IPS-15b (cell line): ENCODE data around the gene PARD3.
"Not testable (repeated sequence)": the region's sequence is repeated elsewhere in the genome, so short reads cannot be mapped to it uniquely, and the experiment has no call there.

Source experiments
- H3K27me3 ChIP-seq: one replicate; pipeline ENCODE4 v1.6.1; 2013; ENCODE audit warnings: low read length; ENCODE audit not compliant: control insufficient read depth, insufficient read depth
- H3K36me3 ChIP-seq: one replicate; pipeline ENCODE4 v1.6.1; 2013; ENCODE audit warnings: low read length; ENCODE audit not compliant: control insufficient read depth, insufficient read depth
- H3K4me1 ChIP-seq: one replicate; pipeline ENCODE4 v1.6.1; 2013; ENCODE audit warnings: mild to moderate bottlenecking, low read length; ENCODE audit not compliant: control insufficient read depth, insufficient read depth
- H3K4me3 ChIP-seq: one replicate; pipeline ENCODE4 v1.5.1; 2013; ENCODE audit warnings: low read depth, low read length
- H3K9ac ChIP-seq: one replicate; pipeline ENCODE4 v1.6.1; 2013; ENCODE audit warnings: low read depth, mild to moderate bottlenecking, low read length
- H3K9me3 ChIP-seq: one replicate; pipeline ENCODE4 v1.6.1; 2013; ENCODE audit warnings: mild to moderate bottlenecking, low read length; ENCODE audit not compliant: control insufficient read depth, insufficient read depth

Gene PARD3

DNA sequence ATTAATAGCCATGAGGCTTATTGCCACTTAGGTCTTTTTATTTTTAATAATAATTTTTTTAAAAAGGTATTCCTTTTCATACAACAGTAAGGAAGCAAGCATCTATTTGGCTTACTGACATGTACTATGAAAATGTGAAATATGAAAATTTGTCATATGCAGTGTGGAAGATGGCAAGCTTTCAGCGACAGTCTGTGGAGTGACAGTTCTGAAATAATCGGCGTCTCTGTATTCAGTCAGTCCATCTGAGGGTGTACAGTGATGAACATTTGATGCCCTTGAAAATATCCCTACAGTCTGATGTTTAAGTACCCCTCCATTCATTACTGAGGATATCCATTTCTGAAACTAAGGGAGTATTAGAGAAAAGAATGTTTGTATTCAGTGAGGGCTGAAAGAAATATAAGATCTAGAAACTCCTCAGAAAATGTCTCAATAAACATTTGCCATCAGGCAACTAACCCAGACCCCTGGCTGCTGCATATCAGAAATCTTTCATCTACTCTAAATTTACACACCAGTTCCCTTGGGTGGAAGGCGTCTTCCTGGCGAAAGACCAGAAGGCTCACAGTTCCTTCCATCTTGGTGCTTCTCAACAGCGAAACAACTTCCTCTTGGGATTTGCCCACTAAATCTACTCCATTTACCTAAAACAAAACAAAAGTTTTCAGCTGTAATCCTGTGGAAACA, 440.6 kb downstream of the PARD3 start:
- Histone ChIP-seq H3K9ac (no peak overlapping the region), H3K4me3 (no peak overlapping the region), H3K4me1 (peaks cover 14% of the 10 kb centered on the region), H3K9me3 (no peaks in the 10 kb centered on the region), H3K27me3 (no peaks in the 10 kb centered on the region), H3K36me3 (no peaks in the 10 kb centered on the region)

DNA sequence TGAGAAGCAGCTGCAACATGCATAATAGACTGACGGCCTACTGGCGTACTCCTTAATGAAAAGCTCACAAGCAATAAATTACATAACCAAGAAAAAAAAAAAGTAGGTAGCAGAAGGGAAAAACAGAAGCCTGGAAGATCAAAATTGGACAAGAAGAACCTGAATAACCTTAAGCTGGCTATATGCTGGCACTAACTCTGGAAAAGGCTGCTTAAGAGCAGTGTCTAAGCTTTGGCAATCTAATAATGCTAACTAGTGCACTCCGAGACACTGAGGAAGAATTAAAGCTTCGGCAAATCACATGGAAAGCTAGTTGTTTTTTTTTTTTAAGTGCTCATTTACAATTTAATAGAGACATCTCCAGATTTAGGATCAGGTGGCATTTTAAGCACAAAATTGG, 441.9 kb downstream of the PARD3 start:
- H3K4me1 ChIP-seq: peaks cover 14% of the 10 kb centered on the region
- H3K4me3 ChIP-seq: no peak overlapping the region
- no peaks in the 10 kb centered on the region for H3K9me3 ChIP-seq
- no peaks in the 10 kb centered on the region for H3K36me3 ChIP-seq
- H3K9ac ChIP-seq: no peak overlapping the region
- no peaks in the 10 kb centered on the region for H3K27me3 ChIP-seq

DNA sequence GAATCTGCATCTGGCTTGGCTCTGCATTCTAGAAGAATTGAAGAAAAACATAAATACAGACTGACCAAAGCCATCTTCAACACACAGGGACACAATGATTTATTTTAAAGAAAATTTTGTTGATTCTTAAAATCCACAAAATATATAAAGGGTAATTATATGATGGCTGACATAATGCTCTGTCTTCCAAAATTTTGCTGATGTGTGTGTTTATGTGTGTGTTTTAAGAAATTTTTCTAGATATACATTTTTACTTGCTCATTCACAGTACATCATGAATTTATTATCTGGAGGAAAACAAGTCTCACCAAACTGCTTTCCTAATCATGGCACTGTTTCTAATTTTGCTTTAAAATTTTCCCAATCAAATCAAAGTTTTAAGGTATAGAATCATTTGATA, 442.6 kb downstream of the PARD3 start:
- Histone ChIP-seq H3K4me3 (no peak overlapping the region), H3K36me3 (no peaks in the 10 kb centered on the region), H3K4me1 (peaks cover 14% of the 10 kb centered on the region), H3K9ac (no peak overlapping the region), H3K27me3 (no peaks in the 10 kb centered on the region), H3K9me3 (no peaks in the 10 kb centered on the region)

DNA sequence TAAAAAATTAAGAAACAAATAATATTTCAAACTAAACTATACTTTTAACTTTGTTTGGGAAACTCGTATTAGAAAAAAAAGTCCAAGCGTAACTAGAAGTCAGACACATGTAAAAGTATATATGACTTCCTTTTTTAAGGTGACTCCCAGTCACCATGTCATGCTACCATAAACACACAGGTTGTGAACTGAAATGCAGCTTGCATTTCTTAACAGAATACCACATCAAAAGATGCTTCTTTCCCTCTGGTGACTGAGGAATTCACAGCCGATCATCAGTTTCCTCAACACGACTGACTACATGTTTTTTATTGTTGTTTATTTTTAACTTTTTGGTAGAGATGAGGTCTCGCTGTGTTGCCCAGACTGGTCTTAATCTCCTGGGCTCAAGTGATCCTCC, 445.0 kb downstream of the PARD3 start:
- H3K9me3 ChIP-seq: no peaks in the 10 kb centered on the region
- no peaks in the 10 kb centered on the region for H3K27me3 ChIP-seq
- no peaks in the 10 kb centered on the region for H3K36me3 ChIP-seq
- H3K4me1 ChIP-seq: peaks cover 12% of the 10 kb centered on the region
- H3K4me3 ChIP-seq: no peak overlapping the region
- no peak overlapping the region for H3K9ac ChIP-seq

DNA sequence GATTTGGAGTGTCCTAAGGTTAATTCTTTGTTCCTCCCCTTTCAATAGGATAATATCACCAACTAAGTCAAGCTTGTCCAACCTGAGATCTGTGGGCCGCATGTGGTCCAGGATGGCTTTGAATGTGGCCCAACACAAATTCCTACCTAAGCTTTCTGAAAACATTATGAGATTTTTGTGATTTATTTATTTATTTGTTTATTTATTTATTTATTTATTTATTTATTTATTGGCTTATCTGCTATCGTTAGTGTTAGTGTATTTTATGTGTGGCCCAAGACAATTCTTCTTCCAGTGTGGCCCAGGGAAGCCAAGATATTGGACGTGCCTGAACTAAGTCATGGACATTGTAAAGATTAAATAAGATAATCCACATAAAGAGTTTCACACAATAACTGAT, 446.0 kb downstream of the PARD3 start:
- Histone ChIP-seq H3K4me1 (peaks cover 12% of the 10 kb centered on the region), H3K36me3 (no peaks in the 10 kb centered on the region), H3K4me3 (no peak overlapping the region), H3K27me3 (no peaks in the 10 kb centered on the region), H3K9ac (no peak overlapping the region), H3K9me3 (no peaks in the 10 kb centered on the region)

DNA sequence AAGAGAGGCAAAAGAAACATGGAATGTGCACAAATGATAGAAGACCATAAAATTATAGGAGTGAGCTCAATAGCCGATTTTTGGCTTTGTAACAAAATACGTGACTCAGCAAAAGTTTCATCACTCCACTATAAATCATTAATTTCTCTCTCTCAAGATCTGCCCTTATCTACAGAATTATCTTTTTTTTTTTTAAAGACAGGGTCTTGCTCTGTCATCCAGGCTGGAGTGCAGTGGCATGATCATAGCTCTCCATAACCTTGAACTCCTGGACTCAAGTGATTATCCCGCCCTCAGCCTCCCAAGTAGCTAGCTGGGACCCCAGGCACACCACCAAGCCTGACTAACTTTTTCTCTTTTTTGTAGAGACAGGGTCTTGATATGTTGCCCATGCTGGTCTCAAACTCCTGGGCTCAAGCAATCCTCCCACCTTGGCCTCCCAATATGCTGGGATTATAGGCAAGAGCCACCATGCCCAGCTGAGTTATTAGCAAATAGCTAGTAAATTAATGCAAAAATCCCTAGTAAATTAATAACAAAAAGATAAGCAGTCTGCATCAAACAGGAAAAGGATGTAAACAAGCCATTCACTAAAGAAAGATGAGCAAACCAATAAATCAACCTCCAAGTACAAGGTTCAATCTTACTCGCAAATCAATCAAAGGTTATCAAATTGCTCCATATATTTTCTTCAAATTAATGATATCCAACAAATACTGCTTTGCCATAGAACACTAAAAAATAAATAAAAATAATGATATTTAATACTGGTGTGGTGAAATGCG, 450.7 kb downstream of the PARD3 start:
- no peaks in the 10 kb centered on the region for H3K9me3 ChIP-seq
- no peaks in the 10 kb centered on the region for H3K36me3 ChIP-seq
- H3K4me1 ChIP-seq: no peaks in the 10 kb centered on the region
- no peaks in the 10 kb centered on the region for H3K27me3 ChIP-seq
- no peak overlapping the region for H3K9ac ChIP-seq
- no peak overlapping the region for H3K4me3 ChIP-seq

DNA sequence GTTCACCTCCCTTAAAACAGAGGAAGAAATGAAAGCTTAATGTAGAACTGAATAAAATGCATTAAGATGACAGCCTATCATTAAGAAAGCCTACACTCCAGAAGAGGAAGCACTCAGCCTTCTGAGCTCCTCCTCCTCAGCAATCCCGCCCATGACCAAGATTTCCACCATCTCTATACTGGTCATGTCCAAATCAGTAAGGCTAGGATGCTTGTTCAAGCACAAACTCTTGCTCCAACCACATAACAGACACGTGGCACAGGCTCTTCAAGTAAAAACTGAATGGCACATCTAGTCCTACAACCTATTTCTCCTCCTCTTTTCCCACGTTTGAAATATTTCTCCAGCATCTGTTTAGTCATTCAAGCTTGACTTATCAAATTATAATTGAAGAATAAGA, 454.1 kb downstream of the PARD3 start:
- no peak overlapping the region for H3K4me3 ChIP-seq
- H3K36me3 ChIP-seq: no peaks in the 10 kb centered on the region
- H3K27me3 ChIP-seq: no peaks in the 10 kb centered on the region
- H3K9ac ChIP-seq: no peak overlapping the region
- no peaks in the 10 kb centered on the region for H3K4me1 ChIP-seq
- H3K9me3 ChIP-seq: no peaks in the 10 kb centered on the region

DNA sequence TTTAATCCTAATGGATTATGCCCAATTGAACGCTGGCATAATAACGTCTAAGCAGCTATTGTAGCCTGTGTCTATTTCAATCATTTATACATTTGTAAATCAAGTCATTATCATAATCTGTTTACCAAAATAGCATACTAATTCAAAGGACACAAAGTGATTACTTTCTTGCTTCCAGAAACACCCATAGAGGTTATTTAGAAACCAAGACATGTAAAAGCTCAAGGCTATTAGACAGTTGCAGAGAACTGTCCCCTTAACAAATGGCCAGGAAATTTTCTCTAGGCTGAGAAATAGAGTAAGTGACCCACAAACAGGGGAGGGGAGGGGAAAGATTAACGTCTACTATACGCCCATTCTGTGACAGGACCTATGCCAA, 455.7 kb downstream of the PARD3 start:
- Histone ChIP-seq H3K4me3 (no peak overlapping the region), H3K4me1 (no peaks in the 10 kb centered on the region), H3K9me3 (no peaks in the 10 kb centered on the region), H3K36me3 (peaks cover 2% of the 10 kb centered on the region), H3K27me3 (no peaks in the 10 kb centered on the region), H3K9ac (no peak overlapping the region)

DNA sequence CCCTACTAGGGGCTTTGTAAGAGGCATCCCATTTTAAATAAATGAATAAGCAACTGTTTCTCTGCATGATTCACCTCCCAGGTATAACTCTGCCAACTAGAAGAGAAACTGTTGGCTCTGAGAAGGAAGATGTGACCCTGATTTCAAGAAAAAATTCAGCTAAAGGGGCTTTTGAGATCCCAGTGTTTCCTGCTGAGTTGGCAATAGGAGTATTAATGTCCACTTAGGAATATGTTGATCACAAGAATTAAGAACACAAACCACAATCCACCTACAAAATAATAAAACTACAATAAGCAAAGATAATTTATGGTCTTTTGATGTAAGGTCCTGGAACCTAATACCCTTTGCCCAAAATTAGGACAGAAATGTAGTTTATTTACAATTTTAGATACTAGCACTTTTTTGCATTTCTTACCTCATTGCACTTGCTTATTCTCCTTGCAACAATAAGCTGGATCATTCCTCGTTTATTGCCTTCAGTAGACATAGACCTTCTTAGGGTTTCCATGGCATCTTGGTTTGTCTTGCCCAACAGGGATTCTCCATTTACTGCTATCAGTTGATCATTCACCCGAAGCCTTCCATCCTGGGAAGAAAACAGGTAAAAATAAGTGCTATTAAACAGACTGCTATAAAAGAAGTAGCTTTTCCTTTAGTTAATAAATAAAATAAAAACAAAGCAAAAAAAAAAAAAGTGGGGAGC, 456.2 kb downstream of the PARD3 start:
- peaks cover 2% of the 10 kb centered on the region for H3K36me3 ChIP-seq
- no peak overlapping the region for H3K9ac ChIP-seq
- no peaks in the 10 kb centered on the region for H3K9me3 ChIP-seq

DNA sequence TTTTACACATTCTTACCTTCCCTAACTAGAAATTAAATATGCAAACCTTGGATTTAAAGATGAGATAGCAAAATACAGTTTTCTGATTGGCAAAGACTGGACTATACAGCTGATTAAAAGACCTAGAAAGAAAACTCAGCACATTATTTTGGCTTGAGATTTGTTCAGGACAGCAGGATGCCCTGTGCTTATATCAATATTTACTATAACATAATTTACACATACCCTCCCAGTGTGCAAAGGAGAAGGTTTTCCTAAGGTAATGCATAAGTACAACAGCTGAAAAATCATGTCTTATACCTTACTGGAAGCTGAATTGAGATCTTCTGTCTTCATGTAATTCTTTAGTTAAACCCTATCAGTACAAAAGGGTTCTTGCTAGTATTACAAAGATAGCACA, 458.6 kb downstream of the PARD3 start:
- Histone ChIP-seq H3K9me3 (no peaks in the 10 kb centered on the region), H3K27me3 (no peaks in the 10 kb centered on the region), H3K36me3 (peaks cover 2% of the 10 kb centered on the region), H3K4me1 (no peaks in the 10 kb centered on the region), H3K9ac (no peak overlapping the region), H3K4me3 (no peak overlapping the region)

More for the DNA sequence above, 456.2 kb downstream of the PARD3 start:
- Histone ChIP-seq H3K27me3 (no peaks in the 10 kb centered on the region), H3K4me3 (no peak overlapping the region), H3K4me1 (no peaks in the 10 kb centered on the region)

DNA sequence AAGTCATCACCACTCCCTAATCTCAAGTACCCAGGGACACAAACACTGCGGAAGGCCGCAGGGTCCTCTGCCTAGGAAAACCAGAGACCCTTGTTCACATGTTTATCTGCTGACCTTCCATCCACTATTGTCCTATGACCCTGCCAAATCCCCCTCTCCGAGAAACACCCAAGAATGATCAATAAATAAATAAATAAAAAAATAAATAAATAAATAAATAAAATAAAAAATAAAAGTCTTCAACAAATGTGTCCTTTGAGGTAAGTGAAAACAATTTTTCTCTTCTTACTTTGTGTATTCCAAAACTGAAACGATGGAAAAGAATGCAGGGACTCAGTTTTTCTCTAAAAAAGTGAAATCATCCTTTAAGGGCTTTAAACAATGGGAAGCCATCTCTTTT, 461.6 kb downstream of the PARD3 start:
- H3K4me1 ChIP-seq, H3K27me3 ChIP-seq, H3K4me3 ChIP-seq, H3K9me3 ChIP-seq, H3K36me3 ChIP-seq, H3K9ac ChIP-seq: not testable (repeated sequence)
